GM18508 (cell line): ENCODE measurements around the gene TPO.

Source experiments
- ATAC-seq: cut with Tn5 transposase; IDR thresholded peaks from one replicate; pipeline ENCODE4 v1.9.1; 2021; ENCODE audit warnings: moderate number of reproducible peaks; ENCODE audit not compliant: insufficient read depth, unreplicated experiment

The TPO gene

GRCh38 chr2:1440581-1440980 is 27.3 kb downstream of the TPO start:
- ATAC-seq, result no peak

- no peak for ATAC-seq
Observed at GRCh38 chr2:1446301-1446700, 33.0 kb downstream of the TPO start.

- ATAC-seq, result no peak
Observed at GRCh38 chr2:1448009-1448408, 34.7 kb downstream of the TPO start.

GRCh38 chr2:1450915-1451314 is 37.7 kb downstream of the TPO start:
- no peak for ATAC-seq

GRCh38 chr2:1451422-1451821 is 38.2 kb downstream of the TPO start:
- ATAC-seq, result no peak

- no peak for ATAC-seq
Observed at GRCh38 chr2:1453561-1453960, 40.3 kb downstream of the TPO start.

GRCh38 chr2:1454346-1454745 is 41.1 kb downstream of the TPO start:
- no peak for ATAC-seq

- no peak for ATAC-seq
Observed at GRCh38 chr2:1455466-1455865, 42.2 kb downstream of the TPO start.

- no peak for ATAC-seq
Observed at GRCh38 chr2:1458432-1458831, 45.2 kb downstream of the TPO start.

GRCh38 chr2:1459727-1460126 is 46.5 kb downstream of the TPO start:
- no peak for ATAC-seq

GRCh38 chr2:1460851-1461418 is 47.7 kb downstream of the TPO start:
- ATAC-seq, result no peak

- no peak for ATAC-seq
Observed at GRCh38 chr2:1461507-1462390, 48.5 kb downstream of the TPO start.

GRCh38 chr2:1462994-1463393 is 49.7 kb downstream of the TPO start:
- ATAC-seq, result no peak

GRCh38 chr2:1472350-1472749 is 59.1 kb downstream of the TPO start:
- ATAC-seq, result no peak

GRCh38 chr2:1476617-1477195 is 63.4 kb downstream of the TPO start:
- ATAC-seq, result no peak

- no peak for ATAC-seq
Observed at GRCh38 chr2:1477196-1478040, 64.2 kb downstream of the TPO start.

- no peak for ATAC-seq
Observed at GRCh38 chr2:1478311-1479305, 65.3 kb downstream of the TPO start.

GRCh38 chr2:1479346-1479745 is 66.1 kb downstream of the TPO start:
- ATAC-seq, result no peak

- no peak for ATAC-seq
Observed at GRCh38 chr2:1480671-1481076, 67.4 kb downstream of the TPO start.
